Suprapubic skin (tissue), 4 donors: ENCODE measurements around the gene SFXN5. TPM values are rescaled to one million over a fixed set of nuclear protein-coding genes. Genes with fewer than 3 reads are reported as not detected.

Experiments used
- DNase-seq, 2 donors: peaks; one replicate each; pipeline ENCODE4 v3.0.0-alpha.2; 2019; ENCODE audit warnings: low spot score in 2 of 2
- H3K27ac ChIP-seq: fragments of 200-600 bp; sonication (generic); one replicate; pipeline ENCODE4 v1.5.1; 2019
- H3K27me3 ChIP-seq: fragments of 200-600 bp; sonication (generic); one replicate; pipeline ENCODE4 v1.5.1; 2019
- H3K36me3 ChIP-seq: fragments of 200-600 bp; sonication (generic); one replicate; pipeline ENCODE4 v1.5.1; 2019
- H3K4me1 ChIP-seq: fragments of 200-600 bp; sonication (generic); one replicate; pipeline ENCODE4 v1.5.1; 2019
- H3K4me3 ChIP-seq: fragments of 200-600 bp; sonication (generic); one replicate; pipeline ENCODE4 v1.5.1; 2019; ENCODE audit warnings: mild to moderate bottlenecking
- H3K9me3 ChIP-seq: fragments of 200-600 bp; sonication (generic); one replicate; pipeline ENCODE4 v1.5.1; 2019
- CTCF ChIP-seq, 2 donors: fragments of 200-600 bp in 1 of 2; fragments of 450-650 bp in 1 of 2; sonication (generic) in 1 of 2; IDR thresholded peaks; one replicate each; pipeline ENCODE4 v1.5.1; 2016 to 2019; ENCODE audit warnings: antibody characterized with exemption in 2 of 2, mild to moderate bottlenecking in 1 of 2, moderate library complexity in 1 of 2
- EP300 ChIP-seq: sonication (generic); formaldehyde crosslinking; IDR thresholded peaks from one replicate; pipeline ENCODE4 v1.6.1; 2017; ENCODE audit warnings: antibody characterized with exemption
- POLR2A ChIP-seq, 2 donors: fragments of 450-650 bp; IDR thresholded peaks; one replicate each; pipeline ENCODE4 v1.6.1; 2017; ENCODE audit warnings: antibody characterized with exemption in 2 of 2, mild to moderate bottlenecking in 2 of 2, moderate library complexity in 2 of 2
- POLR2AphosphoS5 ChIP-seq, 3 donors: sonication (generic); formaldehyde crosslinking; IDR thresholded peaks; one replicate each; pipeline ENCODE4 v1.6.1; 2017; ENCODE audit warnings: antibody characterized with exemption in 3 of 3
- WGBS: methylation state at CpG from one replicate; pipeline ENCODE4 v1.1.5; 2018; 5-methylcytosine and 5-hydroxymethylcytosine counted together
- total RNA-seq, 4 donors: library from RNA; depleted of rRNA; stranded (reverse); fragments of >200 nt; gene quantifications; one replicate each; pipeline ENCODE4 v1.1.0, GENCODE V29; 2016

The SFXN5 gene
- total RNA-seq, 4 donors from 2014 or later, result 11.9 to 25.7 (median 18.8) TPM

GRCh38 chr2:73033766-73034381, 37.6 kb downstream of the SFXN5 start:
- Histone ChIP-seq H3K27ac (no peak overlapping the region), H3K4me1 (no peaks in the 10 kb centered on the region), H3K9me3 (no peaks in the 10 kb centered on the region), H3K27me3 (no peaks in the 10 kb centered on the region), H3K36me3 (peaks cover 8% of the 10 kb centered on the region), H3K4me3 (no peak overlapping the region)
- WGBS, result 89% methylated on average over 5 of the region's 5 CpGs
- TF ChIP-seq POLR2AphosphoS5 (IDR thresholded peaks at IDR 0.05), result no peak
- TF ChIP-seq EP300, result no peak
- TF ChIP-seq CTCF (IDR thresholded peaks at IDR 0.05), result no peak
- TF ChIP-seq POLR2A (IDR thresholded peaks at IDR 0.05), result no peak
- DNase-seq, result no peak

- Histone ChIP-seq H3K36me3 (peaks cover 6% of the 10 kb centered on the region), H3K27me3 (no peaks in the 10 kb centered on the region), H3K4me1 (no peaks in the 10 kb centered on the region), H3K4me3 (no peak overlapping the region), H3K27ac (no peak overlapping the region), H3K9me3 (no peaks in the 10 kb centered on the region)
- TF ChIP-seq POLR2A (IDR thresholded peaks at IDR 0.05) (no peak), CTCF (IDR thresholded peaks at IDR 0.05) (no peak), EP300 (no peak), POLR2AphosphoS5 (IDR thresholded peaks at IDR 0.05) (no peak)
- DNase-seq, result no peak
- WGBS, result 93% methylated on average over 1 of the region's 1 CpG
Observed at GRCh38 chr2:73033142-73033765, 38.3 kb downstream of the SFXN5 start.

- Histone ChIP-seq H3K4me3 (no peak overlapping the region), H3K4me1 (no peaks in the 10 kb centered on the region), H3K27me3 (no peaks in the 10 kb centered on the region), H3K36me3 (peaks cover 5% of the 10 kb centered on the region), H3K27ac (no peak overlapping the region), H3K9me3 (no peaks in the 10 kb centered on the region)
- TF ChIP-seq CTCF (IDR thresholded peaks at IDR 0.05) (no peak), POLR2AphosphoS5 (IDR thresholded peaks at IDR 0.05) (no peak), POLR2A (IDR thresholded peaks at IDR 0.05) (no peak), EP300 (no peak)
- WGBS, result 92% methylated on average over 5 of the region's 5 CpGs
- no peak for DNase-seq
Observed at GRCh38 chr2:73032702-73033097, 38.8 kb downstream of the SFXN5 start.

- Histone ChIP-seq H3K4me1 (no peaks in the 10 kb centered on the region), H3K27ac (no peak overlapping the region), H3K36me3 (peaks cover 5% of the 10 kb centered on the region), H3K27me3 (no peaks in the 10 kb centered on the region), H3K9me3 (no peaks in the 10 kb centered on the region), H3K4me3 (no peak overlapping the region)
- peak in 1 of 2 donors; percentile 45 for DNase-seq
- no peak for TF ChIP-seq EP300
- TF ChIP-seq POLR2A (IDR thresholded peaks at IDR 0.05), result no peak
- TF ChIP-seq POLR2AphosphoS5 (IDR thresholded peaks at IDR 0.05), result no peak
- TF ChIP-seq CTCF (IDR thresholded peaks at IDR 0.05), result no peak
- 83% methylated on average over 10 of the region's 10 CpGs for WGBS
Observed at GRCh38 chr2:73031725-73032701, 39.5 kb downstream of the SFXN5 start.
